Myocyte (in vitro differentiated cells): ENCODE measurements around the gene ERG. TPM values are rescaled to one million over a fixed set of nuclear protein-coding genes. Genes with fewer than 3 reads are reported as not detected.

Experiments used
- DNase-seq: peaks from one replicate; pipeline ENCODE4 v3.0.0-alpha.2; 2012; ENCODE audit warnings: low read depth
- total RNA-seq: library from RNA; depleted of rRNA; stranded (reverse); fragments of >200 nt; gene quantifications from 2 replicates; pipeline ENCODE4 v1.2.3, GENCODE V29; 2014

Gene ERG
- total RNA-seq, 1 donor from 2014 or later: 1.4 TPM

DNA sequence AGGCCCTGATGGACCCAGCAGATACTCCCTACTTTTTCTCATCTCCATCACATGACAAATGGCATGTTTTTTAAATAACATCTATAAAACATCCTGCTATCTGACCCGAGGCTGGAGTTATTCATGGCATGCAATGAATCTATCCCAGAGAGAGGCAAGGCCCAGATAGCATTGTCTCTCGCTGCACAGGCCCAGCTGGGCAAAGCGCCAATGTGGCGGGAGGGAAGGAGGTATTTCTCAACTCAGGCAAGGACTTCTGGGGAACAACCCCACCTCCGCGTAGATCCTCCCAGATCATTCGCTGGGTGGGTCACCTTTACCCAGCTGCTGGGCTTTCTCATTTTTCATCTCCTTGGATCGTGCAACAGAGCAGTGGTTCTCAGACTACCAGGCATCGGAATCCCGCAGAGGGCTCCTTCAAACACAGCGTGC is 59.8 kb downstream of the ERG start:
- peak; percentile 75 for DNase-seq

DNA sequence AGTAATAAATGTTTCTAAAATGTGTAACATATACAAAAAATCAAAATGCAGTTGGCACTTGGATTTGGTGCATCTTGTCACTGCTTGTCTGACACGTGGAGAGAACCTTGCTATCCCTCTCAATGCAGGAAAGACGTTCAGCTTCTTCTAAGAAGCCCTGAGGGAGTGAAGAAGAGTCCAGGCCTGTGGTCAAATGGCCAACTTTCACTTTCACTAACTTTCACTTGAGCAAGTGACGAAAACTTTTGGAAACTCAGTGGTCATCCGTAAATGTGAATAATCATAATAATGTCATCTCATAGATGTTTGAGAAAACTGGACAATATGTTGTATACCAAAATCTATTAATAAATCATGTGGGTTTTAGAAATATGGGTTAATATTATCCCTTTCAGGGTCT is 61.9 kb downstream of the ERG start:
- no peak for DNase-seq

DNA sequence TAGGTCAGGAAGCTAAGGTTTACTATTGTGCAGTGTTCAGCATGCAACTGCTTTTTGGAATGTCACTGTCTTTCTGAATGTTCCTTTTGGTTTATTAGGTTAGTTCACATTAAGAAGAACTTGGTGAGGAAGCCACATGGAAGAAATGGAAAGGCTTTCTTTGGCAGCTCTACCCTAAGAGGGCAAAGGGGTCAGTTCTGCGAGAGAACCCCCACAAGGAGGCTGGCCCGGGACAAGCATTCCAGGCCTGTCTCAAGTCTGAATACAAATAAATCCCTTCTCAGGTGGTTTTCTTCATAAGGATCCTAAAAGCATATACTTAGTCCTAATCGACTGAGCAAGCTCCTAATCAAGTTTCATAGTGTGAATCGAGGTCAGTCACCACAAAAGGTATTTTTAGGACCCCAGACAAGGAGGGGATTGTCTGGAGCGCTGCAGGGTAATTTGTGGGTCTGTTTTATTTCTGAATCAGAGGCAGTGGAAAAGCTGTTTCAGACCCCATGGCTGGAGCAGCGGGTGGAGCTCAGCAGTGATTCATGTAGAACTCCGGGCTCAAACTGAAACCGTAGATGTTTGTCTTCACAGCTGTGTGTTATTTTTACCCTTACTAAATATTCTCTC is 63.3 kb downstream of the ERG start:
- DNase-seq: peak; percentile 89

DNA sequence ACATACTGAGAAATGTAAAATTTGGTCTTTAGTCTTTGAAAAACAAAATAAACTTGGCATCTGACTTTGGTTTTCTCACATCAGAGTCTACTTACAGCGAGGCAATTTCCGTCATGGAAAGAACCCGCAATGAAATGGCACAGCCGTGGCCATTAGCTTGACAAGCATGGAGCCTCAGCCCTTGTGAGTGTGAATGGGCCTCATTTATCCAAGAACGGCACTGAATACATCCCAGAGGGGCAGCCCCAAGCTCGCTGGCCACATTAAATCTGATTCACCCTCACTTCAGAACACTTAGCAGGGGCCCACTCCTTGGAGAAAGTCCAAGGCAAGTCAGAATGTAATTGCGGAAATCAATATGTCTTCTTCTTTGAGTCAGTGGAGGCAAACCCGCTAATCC is 64.8 kb downstream of the ERG start:
- DNase-seq: no peak

DNA sequence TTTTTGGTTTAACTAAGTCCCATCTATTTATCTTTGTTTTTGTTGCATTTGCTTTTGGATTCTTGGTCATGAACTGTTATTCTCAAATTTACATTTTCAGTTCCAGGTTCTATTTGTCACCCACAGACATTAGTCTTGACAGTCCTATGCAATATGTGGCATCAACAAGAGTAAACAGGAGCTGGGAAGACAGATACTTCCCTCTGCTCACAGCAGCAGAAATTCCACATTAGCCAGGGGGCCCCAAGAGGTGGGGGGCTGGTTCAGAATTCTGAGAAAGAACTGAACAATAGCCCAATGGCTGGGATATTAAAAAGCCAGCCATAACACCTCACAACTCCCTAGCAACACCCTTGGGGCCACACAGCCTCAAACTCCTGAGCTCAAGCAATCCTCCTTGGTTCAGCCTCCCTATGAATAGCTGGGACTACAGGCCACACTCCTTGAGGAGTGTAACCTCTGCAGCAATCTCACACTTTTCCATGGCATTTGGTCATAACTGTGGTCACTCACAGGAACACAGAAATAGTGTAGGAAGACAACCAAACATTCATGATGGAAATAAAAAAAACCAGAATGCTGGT is 67.8 kb downstream of the ERG start:
- no peak for DNase-seq

DNA sequence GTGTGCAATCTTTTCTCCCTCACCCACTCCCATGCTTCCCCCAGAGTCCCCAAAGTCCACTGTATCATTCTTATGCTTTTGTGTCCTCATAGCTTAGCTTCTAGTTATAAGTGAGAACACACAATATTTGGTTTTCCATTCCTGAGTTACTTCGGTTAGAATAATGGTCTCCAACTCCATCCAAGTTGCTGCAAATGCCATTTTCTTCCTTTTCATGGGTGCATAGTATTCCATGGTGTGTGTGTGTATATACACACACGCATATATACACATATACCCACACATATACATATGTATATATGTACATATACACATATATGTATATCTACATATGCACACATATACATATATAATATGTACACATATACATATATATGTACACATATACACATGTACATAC is 69.3 kb downstream of the ERG start:
- DNase-seq: no peak

DNA sequence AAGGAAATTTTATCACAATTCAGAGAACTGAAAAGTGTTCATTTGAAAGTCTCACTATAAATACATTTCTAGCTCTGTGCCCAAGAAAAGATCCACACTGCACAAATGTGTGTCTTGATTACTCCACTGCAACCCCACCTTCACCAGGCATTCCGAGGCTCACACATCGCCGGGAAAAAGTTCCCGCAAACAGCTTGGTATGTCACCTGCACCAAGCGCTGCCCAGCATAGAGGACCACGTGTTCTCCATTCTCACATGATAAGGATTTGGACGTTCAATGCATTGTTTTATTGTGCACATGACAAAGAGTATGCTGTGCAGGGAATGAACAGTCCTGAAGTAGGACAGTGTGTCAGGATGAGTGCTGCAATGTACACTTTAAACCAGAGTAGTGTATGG is 70.1 kb downstream of the ERG start:
- DNase-seq: no peak

DNA sequence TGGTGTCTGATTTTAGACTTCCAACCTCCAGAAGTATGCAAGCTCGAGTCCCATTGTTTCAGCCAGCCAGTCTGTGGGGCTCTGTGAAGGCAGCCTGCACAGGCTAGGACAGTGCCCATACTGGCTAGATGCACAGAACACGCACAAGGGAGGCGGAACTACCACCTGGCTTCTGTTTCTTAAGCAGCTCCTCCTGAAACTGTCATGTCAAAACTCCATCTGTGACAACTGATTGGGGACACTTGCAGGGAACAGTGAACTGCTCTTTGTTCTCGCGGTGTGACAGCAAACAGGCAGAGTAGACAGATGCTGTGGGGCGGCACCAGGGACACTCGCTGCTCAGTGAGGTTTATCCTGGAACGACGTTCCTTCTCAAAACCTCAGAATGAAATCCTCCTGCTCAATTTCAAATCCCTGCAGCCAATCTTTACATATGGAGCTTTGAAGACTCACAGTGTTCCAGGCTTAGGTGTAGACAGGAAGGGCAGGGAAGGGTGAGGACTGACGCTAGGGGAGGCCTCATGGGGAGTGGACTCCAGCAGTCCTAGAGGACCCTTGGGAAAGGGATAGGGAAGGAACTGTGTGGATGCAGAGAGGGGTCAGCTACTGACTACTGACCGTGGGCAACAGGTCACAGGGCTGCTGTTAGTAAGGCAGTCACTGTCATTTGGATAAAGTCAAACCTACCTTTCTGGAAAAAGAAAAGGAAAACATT is 73.8 kb downstream of the ERG start:
- DNase-seq: no peak

DNA sequence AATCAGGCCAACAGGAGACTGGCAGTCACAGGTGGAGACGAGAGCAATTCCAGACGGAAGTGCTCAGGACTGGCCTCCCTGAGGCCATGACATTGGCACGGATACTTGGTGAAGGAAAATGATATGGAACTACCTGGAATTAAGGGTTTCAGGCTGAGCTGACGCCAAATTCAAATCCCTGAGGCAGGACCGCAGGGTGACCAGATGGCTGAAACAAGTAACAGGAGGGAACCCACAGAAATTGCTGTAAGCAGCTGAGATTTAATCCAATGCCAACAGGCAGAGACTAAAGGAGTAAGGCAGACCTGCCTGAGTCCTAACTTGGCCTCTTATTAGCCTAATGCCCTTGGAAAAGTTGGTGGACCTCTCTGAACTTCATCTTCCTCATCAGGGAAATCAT is 76.2 kb downstream of the ERG start:
- peak; percentile 31 for DNase-seq

DNA sequence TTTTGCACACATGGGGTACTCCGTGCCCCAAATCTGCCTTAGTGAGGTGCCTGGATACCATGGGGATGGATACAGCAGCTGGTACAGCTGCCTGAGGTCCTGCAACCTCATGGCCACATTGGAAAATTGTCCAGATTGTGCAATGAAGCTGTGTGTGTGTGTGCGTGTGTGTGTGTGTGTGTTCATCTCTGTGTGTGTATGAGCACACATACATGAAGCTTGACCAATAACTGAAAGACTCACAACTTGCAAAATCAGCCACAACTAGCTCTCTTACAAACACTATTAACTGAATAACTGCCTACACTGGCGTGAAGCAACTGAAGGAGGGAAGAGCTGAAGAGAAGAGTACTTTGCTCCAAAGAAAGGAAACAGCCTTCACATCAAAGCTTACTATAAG is 78.1 kb downstream of the ERG start:
- no peak for DNase-seq

DNA sequence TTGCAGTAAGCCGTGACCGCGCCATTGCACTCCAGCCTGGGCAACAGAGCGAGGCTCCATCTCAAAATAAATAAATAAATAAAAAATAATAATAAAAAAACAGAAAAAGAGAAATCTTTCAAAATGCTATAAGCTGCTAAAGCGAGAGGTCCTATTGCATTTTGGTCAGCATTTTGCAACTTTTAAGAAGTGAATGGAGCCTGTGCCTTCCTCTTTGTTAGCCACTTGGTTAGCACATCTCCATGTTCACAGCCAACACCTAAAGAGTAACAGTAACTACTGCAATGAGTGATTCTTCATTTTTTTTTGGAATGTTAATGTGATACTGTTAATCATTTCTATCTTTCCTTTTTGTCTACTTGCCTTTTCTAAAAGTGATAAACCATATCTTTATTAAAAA is 80.6 kb downstream of the ERG start:
- DNase-seq: no peak

DNA sequence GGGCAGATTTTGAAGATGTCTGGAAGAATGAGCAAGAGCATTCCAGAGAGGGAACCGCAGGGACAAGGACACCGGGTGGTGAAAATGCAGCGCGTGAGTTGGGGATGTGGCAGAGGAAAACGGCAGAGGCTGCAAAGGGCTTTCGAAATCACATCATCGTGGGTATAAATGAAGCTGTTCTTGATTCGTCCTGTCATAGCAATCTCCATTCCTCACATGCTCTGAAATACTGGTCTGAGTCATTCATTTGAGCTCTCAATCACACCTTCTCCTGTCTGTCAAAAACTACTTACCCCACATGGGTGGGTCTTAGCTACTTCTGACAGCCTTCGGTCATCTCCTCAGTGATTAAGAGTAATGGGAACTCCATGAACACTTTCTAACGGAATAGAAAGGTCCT is 81.5 kb downstream of the ERG start:
- DNase-seq: no peak

DNA sequence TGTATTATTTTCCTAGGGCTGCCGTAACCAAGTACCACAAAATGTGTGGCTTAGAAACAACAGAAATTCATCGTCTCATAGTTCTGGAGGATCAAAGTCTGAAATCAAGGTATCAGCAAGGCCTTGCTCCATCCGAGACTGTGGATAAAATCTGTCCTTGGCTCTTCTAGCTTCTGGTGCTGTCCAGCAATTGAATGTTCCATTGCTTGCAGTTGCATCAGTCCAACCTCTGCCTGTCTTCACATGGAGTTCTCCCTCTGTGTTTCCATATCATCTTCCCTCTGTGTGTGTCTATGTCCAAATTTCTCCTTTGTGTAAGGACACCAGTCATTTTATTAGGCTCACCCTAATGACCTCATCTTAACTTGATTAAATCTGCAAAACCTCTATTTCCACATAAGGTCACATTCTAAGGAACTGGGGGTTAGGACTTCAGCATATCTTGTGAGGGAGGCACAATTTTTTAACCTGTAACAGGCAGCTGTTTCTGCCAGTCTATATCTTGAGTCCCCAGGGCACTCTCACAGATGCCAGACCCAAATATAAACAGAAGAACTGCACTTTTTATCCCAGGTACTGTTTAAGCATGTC is 84.2 kb downstream of the ERG start:
- peak; percentile 8 for DNase-seq

DNA sequence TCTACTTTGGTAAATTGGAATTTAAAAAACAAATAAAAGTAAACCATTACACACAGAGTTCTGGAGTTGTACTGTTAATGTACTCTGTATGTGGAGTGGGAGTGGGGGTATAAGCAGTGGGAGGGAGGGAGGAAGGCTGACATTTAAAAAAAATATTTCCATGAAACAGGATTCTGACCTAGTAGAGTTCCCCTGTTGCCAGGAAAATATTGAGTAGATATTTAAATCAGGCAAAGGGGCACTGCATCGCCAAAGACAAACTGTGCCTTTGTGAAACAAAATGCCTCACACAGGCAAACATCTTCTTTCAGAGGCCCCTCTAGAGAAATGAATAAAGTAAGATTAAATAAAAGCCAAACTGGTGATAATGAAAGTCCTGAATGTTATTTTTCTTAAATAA is 87.8 kb downstream of the ERG start:
- no peak for DNase-seq

DNA sequence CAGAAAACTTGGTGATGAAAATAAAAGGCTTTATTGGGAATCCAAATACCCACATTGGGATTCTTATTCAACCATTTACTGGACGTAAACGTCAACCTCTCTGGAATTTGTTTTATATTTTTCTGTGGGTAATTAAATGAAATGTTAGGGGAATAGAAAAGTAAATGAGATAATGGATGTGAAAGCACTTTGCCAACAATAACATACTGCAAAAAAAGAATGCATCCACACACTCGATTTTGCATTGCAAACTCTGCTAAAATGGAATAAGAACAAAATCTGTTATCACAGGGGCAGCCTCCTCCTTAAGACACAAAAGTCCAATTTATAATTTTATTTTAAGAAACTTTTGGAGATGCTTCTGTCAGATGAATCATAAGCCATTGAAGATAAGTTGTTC is 88.4 kb downstream of the ERG start:
- no peak for DNase-seq

DNA sequence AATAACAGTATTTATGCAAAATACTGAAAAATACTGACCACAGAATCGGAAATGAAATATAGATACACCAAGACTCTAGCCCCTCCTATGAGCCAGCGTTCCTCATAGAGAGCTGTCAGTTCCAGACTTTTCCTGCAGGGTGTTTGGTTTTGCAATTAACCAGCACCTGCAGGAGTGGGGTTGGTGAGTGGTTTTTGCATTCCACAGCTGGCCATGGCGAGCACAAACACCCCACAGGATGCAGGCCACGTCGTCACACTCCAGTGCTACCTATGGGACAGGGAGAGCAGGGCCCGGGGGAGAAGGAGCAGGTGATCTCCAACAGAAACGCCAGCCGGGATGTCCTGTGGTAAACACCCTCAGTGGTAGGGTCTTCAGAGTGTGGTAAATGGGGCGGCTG is 94.1 kb downstream of the ERG start:
- DNase-seq: no peak

DNA sequence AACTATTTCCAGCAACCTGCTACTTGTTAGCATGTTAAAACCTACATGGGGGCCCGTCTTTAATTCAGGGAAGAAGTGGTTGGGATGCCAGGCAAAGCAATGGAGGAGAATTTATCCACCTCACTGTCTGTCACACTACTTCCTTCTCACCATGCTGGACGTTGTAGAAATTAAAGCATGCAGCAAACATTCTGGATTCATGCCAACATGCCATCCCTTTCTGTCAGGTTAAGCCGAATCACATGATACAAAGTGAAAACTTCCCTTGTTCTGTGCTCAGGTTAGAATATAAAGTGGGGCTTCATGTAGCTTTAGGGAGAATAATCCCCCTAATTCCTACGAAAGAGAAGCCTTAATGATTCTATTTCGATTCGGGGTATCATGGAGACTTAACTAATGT is 95.5 kb downstream of the ERG start:
- DNase-seq: no peak

DNA sequence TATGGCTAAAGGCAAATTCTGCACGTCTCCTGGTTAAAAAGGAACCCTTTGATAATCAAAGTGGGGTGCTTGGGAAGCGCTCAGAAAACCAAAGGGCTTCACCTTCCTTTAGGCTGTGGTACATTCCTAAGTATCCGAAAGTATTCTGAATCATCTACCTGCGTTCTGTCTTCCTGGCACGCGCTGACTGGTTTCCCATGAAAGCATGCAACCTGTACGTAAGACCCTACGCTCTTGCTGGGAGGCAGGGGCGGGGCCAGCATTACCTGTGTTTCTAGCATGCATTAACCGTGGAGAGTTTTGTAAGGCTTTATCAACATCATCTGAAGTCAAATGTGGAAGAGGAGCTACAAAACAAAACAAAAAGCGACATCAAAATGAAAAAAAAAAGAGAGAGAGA is 96.0 kb downstream of the ERG start:
- DNase-seq: no peak

DNA sequence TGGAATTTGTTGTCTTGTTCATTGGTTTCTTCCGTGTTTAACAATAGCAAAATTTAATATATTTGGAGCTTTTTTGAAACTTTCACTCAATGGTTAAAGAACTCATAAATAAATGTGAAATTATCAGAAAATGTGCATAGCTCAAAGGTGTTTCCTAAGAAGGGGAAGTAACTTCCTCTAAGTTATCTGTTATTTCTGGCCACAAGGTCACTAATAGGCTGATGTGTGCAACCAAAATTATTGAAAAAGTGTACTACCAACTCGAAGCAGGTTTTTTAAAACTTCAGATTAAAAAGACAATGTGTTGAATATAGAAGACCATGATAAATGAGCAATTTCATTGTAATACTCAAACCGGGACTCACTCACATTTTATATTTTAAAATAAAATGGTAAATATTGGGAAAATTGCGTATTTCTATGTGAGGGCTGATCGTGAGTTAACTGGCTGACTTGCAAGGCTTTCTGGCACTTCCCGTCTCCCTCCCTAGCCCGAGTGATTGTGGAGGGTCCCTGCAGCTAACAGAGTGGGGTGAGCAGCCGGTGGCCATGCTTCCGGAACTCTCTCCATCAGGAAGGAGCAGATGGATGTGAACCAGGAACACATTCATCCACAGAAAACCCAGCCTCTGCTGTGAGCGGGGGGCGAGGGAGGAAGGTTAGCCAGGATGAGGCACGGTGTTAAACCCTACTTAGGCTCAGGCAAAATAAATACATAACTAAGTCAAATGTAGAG is 96.9 kb downstream of the ERG start:
- DNase-seq: no peak

DNA sequence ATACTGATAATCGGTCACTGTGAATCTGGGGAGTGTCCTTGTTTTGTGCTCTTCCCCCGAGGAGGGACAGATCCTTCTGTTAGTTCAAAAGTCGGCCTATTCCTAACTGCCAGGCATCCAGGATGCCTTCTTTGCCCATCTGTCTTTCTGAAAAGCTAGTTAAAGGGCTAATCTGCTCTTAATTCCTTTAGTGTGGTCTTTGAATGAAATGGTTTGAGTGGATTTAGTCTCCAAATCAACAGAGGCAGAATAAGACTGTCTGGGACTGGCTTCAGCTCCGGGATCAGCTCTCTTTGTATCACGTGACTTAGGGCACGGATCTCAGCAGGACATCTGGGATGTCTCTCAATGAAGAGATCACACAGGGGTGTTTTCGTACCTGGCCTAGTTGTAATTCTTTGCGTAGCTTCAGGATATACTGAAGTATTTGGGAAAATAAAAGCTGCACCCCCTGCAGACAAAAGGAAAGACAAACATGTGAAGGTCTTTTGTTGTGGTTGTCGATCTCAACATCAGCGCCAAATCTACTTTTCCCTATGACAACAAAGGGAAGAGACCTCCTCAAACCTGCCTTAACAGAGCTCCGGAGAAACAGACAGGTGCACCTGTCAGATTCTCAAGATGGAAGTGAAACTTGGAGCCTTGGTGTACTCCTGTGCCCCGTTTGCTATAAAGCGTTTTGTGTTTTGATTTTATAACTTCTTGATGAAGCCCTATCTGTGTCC is 97.9 kb downstream of the ERG start:
- DNase-seq: no peak

DNA sequence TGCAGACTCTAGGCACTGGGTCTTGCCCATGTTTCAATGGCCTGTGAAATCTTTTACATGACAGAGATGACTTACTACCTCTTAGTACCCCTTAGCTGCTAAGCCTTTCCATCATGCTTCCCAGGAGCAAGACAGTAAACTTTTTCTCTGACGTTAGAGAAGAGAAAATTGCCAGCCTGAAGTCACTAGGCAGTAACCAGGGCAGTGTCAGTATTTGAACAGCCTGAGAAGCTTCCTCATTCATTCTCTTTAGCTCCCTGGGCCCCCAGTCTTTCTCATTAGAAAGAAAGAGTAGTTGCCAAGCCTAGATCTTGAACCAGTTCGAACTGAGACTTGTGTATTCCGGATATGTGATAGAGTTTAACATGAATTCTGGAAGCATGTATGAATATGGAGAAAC is 99.2 kb downstream of the ERG start:
- no peak for DNase-seq
